Measurements from ENCODE around the gene RSPH6A.

Gene RSPH6A

DNA sequence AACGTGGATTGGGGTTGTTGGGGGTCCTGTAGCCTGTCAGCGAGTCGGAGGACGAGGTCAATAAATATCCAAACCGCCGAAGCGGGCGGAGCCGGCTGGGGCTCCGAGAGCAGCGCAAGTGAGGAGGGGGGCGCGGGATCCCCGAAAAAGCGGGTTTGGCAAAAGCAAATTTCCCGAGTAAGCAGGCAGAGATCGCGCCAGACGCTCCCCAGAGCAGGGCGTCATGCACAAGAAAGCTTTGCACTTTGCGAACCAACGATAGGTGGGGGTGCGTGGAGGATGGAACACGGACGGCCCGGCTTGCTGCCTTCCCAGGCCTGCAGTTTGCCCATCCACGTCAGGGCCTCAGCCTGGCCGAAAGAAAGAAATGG, 45.3 kb downstream of the RSPH6A start:
- TF ChIP-seq, protein P1, sequence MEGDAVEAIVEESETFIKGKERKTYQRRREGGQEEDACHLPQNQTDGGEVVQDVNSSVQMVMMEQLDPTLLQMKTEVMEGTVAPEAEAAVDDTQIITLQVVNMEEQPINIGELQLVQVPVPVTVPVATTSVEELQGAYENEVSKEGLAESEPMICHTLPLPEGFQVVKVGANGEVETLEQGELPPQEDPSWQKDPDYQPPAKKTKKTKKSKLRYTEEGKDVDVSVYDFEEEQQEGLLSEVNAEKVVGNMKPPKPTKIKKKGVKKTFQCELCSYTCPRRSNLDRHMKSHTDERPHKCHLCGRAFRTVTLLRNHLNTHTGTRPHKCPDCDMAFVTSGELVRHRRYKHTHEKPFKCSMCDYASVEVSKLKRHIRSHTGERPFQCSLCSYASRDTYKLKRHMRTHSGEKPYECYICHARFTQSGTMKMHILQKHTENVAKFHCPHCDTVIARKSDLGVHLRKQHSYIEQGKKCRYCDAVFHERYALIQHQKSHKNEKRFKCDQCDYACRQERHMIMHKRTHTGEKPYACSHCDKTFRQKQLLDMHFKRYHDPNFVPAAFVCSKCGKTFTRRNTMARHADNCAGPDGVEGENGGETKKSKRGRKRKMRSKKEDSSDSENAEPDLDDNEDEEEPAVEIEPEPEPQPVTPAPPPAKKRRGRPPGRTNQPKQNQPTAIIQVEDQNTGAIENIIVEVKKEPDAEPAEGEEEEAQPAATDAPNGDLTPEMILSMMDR (IDR thresholded peaks at IDR 0.05; ENCODE audit: insufficient read depth, low read length, poor library complexity, severe bottlenecking): no peak
- Histone ChIP-seq H3K36me3 (ENCODE audit: control insufficient read depth, insufficient read depth, low read length) (peaks cover 4% of the 10 kb centered on the region), H3K27me3 (replicated peaks; ENCODE audit: control insufficient read depth, insufficient read depth, low read length) (no peaks in the 10 kb centered on the region), H3K4me3 (replicated peaks; ENCODE audit: low read depth, low read length) (peak overlapping the region; percentile 68)
- DNase-seq (ENCODE audit: extremely low read depth, insufficient read length): peak; percentile 82

DNA sequence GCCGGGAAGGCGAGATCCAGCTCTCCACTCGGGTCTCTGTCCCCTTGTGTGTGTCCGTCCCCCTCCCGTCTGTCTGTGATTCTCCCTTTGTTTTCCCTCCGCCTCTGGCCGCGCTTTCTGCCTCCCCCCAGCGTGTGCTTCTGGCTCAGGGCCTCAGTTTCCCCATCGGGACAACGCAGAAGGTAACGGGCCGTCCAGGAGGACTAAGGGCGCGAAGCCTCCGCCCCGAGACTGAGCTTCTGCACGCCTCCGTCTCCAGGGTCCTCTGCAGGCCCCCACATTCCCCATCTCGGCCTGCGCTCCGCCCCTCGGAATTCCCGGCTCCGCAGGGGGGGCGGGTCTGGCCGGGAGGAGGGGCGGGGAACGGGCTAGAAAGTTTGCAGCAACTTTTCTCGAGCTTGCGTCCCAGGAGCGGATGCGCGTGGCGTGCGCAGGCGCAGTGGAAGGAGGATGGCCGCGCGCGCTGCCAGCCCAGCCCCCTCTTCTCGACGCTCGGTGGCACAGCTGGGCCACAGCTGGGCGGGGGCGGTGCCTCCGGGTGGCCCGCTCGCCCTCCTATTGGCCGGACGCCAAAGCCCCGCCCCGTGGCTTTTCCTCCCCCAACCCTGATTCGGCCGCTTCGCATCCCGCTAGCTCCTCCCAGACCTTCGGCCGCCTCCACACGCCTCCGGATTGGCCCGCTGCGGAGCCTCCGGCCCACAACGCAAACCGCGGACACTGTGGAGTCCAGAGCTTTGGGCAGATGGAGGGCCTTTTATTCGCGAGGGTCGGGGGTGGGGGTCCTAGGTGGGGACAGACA, 45.9 kb downstream of the RSPH6A start, which contains the start of gene SIX5:
SIX5 (minus strand) TSS at position 269 of the 799 bp plus-strand sequence. CDS start 408 bp downstream, outside the sequence.
- peak within 1 kb of the TSS; percentile 92 for H3K4me3 ChIP-seq (replicated peaks; ENCODE audit: low read depth, low read length)
- H3K27me3 ChIP-seq (replicated peaks; ENCODE audit: control insufficient read depth, insufficient read depth, low read length): no peaks in the 10 kb centered on the region
- TF ChIP-seq, protein P1 (IDR thresholded peaks at IDR 0.05; ENCODE audit: insufficient read depth, low read length, poor library complexity, severe bottlenecking): no peak

DNA sequence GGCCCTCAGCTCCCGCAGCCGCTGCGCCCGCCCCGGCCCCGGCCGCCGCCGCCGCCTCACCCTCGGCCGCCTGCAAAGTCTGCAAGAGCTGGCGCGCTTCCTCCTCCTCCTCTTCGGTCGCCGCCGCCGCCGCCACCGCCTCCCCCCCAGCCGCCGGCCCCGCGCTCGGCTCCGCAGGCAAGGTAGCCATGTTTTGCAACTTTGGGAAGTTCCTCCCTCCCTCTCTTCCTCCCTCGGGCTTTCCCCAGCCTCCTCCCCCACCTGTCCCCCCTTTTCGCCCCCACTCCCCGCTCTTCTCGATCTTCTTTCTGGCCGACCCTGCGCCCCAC, 46.5 kb downstream of the RSPH6A start:
- H3K4me3 ChIP-seq (replicated peaks; ENCODE audit: low read depth, low read length): peak overlapping the region; percentile 92
- no peaks in the 10 kb centered on the region for H3K27me3 ChIP-seq (replicated peaks; ENCODE audit: control insufficient read depth, insufficient read depth, low read length)
- DNase-seq (ENCODE audit: extremely low read depth, insufficient read length): no peak
- peaks cover 2% of the 10 kb centered on the region for H3K36me3 ChIP-seq (ENCODE audit: control insufficient read depth, insufficient read depth, low read length)
- TF ChIP-seq, protein P1 (IDR thresholded peaks at IDR 0.05; ENCODE audit: insufficient read depth, low read length, poor library complexity, severe bottlenecking): no peak

More for the DNA sequence above, 45.9 kb downstream of the RSPH6A start, which contains the start of gene SIX5:
- H3K36me3 ChIP-seq (ENCODE audit: control insufficient read depth, insufficient read depth, low read length): peaks cover 2% of the 10 kb centered on the region
- peak; percentile 98 for DNase-seq (ENCODE audit: extremely low read depth, insufficient read length)

DNA sequence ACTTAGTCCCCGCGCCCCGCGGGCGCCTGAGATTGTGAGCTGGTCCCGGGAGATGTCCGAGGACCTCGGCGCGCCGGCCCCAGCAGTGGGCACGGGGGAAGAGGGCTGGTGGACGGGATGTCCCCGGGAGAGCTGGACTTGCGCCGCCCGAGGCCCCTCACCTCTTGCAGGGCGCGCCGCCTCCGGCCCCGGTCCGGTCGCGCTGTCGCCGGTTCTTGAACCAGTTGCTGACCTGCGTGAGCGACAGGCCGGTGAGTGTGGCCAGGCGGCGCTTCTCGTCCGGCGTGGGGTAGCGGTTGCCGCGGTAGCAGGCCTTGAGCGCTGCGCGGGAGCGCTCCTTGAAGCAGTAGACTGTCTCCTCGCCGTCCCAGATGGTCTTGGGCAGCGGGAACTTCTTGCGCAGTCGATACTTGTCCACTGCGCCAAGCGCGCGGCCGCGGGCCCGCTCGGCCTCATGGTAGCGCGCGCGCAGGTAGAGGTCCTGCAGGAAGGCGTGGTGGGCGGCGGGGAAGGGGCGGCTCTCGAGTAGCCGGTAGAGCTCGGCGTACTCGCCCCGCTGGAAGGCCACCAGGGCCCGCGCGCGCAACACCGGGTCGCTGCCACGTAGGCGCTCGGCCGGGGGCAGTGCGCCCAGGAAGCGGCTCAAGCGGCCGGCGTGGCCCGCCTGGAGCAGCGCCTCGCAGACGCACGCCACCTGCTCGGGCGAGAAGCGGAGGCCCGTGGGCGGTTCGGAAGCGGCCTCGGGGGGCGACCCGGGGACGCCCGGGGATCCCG, 47.0 kb downstream of the RSPH6A start:
- Histone ChIP-seq H3K36me3 (ENCODE audit: control insufficient read depth, insufficient read depth, low read length) (peaks cover 2% of the 10 kb centered on the region), H3K27me3 (replicated peaks; ENCODE audit: control insufficient read depth, insufficient read depth, low read length) (no peaks in the 10 kb centered on the region), H3K4me3 (replicated peaks; ENCODE audit: low read depth, low read length) (peak overlapping the region; percentile 92)
- TF ChIP-seq, protein P1 (IDR thresholded peaks at IDR 0.05; ENCODE audit: insufficient read depth, low read length, poor library complexity, severe bottlenecking): no peak
- DNase-seq (ENCODE audit: extremely low read depth, insufficient read length): peak; percentile 77

DNA sequence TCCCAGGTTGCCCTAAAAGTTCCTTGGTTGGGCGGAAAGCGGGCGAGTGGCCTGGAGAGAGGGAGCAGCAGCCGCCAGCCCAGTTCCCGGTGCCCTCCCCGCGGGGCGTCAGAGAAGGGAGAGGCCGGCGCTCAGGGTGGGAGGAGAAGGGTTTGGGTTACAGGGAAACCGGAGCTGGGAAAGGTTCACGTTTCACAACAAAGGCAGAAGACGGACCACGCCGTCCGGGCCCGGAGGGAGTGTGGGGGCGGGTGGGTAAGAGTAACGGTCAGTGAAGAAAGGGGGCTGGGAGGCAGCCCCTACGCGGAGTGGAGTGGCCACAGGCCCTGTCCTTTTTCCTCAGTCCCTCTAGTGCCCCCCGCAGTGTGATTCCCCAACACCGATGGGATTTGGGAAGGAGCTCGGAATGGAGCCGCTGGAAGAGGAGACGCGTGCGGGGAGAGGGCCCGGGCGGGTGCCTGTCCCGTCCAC, 47.7 kb downstream of the RSPH6A start:
- TF ChIP-seq, protein P1 (IDR thresholded peaks at IDR 0.05; ENCODE audit: insufficient read depth, low read length, poor library complexity, severe bottlenecking): no peak
- Histone ChIP-seq H3K4me3 (replicated peaks; ENCODE audit: low read depth, low read length) (peak overlapping the region; percentile 92), H3K27me3 (replicated peaks; ENCODE audit: control insufficient read depth, insufficient read depth, low read length) (no peaks in the 10 kb centered on the region), H3K36me3 (ENCODE audit: control insufficient read depth, insufficient read depth, low read length) (peaks cover 2% of the 10 kb centered on the region)
- no peak for DNase-seq (ENCODE audit: extremely low read depth, insufficient read length)

Data from GM06990 (cell line).